ENCODE measurements around the gene NMU. TPM values are rescaled to one million over a fixed set of nuclear protein-coding genes. Genes with fewer than 3 reads are reported as not detected.
"Not testable (repeated sequence)": the region's sequence is repeated elsewhere in the genome, so short reads cannot be mapped to it uniquely, and the experiment has no call there.

The NMU gene
- total and polyA plus RNA-seq, 2 experiments from 2014 or later, result 40.2 to 96.3 TPM

DNA sequence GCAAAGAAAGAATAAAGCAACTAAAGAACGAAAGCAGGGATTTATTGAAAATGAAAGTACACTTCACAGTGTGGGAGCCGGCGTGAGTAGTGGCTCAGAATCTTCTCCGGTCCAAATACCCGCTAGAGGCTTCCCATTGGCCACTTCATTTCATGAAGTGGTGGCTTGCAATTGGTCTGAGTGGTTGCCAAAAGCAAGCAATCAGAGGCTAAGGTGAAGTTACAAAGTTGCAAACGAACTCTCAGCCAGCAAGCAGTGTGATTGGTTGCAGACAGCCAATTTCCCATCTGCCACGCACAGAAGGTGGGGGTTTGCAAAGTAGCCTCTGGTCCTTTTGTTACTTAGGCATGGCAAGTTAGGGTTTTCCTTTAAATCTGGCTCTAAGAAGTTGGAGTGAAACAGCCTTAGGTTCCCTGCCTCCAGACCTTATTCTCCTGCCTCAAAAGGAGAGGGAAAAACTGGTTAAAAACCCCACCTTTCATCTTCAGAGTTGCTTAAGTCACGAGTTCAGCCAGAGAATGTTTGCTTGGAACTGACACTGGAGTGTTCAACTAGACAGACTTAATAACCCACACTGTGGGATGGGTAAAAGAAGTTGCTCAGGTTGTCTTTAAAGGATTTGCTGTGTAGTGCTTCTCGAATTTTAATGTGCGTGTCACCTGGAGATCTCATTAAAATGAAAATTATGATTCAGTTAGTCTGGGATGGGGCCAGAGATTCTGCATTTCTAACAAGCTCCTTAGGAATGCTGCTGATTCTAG lies 82.5 kb downstream of the NMU start (continued):
- TF ChIP-seq, protein P1, sequence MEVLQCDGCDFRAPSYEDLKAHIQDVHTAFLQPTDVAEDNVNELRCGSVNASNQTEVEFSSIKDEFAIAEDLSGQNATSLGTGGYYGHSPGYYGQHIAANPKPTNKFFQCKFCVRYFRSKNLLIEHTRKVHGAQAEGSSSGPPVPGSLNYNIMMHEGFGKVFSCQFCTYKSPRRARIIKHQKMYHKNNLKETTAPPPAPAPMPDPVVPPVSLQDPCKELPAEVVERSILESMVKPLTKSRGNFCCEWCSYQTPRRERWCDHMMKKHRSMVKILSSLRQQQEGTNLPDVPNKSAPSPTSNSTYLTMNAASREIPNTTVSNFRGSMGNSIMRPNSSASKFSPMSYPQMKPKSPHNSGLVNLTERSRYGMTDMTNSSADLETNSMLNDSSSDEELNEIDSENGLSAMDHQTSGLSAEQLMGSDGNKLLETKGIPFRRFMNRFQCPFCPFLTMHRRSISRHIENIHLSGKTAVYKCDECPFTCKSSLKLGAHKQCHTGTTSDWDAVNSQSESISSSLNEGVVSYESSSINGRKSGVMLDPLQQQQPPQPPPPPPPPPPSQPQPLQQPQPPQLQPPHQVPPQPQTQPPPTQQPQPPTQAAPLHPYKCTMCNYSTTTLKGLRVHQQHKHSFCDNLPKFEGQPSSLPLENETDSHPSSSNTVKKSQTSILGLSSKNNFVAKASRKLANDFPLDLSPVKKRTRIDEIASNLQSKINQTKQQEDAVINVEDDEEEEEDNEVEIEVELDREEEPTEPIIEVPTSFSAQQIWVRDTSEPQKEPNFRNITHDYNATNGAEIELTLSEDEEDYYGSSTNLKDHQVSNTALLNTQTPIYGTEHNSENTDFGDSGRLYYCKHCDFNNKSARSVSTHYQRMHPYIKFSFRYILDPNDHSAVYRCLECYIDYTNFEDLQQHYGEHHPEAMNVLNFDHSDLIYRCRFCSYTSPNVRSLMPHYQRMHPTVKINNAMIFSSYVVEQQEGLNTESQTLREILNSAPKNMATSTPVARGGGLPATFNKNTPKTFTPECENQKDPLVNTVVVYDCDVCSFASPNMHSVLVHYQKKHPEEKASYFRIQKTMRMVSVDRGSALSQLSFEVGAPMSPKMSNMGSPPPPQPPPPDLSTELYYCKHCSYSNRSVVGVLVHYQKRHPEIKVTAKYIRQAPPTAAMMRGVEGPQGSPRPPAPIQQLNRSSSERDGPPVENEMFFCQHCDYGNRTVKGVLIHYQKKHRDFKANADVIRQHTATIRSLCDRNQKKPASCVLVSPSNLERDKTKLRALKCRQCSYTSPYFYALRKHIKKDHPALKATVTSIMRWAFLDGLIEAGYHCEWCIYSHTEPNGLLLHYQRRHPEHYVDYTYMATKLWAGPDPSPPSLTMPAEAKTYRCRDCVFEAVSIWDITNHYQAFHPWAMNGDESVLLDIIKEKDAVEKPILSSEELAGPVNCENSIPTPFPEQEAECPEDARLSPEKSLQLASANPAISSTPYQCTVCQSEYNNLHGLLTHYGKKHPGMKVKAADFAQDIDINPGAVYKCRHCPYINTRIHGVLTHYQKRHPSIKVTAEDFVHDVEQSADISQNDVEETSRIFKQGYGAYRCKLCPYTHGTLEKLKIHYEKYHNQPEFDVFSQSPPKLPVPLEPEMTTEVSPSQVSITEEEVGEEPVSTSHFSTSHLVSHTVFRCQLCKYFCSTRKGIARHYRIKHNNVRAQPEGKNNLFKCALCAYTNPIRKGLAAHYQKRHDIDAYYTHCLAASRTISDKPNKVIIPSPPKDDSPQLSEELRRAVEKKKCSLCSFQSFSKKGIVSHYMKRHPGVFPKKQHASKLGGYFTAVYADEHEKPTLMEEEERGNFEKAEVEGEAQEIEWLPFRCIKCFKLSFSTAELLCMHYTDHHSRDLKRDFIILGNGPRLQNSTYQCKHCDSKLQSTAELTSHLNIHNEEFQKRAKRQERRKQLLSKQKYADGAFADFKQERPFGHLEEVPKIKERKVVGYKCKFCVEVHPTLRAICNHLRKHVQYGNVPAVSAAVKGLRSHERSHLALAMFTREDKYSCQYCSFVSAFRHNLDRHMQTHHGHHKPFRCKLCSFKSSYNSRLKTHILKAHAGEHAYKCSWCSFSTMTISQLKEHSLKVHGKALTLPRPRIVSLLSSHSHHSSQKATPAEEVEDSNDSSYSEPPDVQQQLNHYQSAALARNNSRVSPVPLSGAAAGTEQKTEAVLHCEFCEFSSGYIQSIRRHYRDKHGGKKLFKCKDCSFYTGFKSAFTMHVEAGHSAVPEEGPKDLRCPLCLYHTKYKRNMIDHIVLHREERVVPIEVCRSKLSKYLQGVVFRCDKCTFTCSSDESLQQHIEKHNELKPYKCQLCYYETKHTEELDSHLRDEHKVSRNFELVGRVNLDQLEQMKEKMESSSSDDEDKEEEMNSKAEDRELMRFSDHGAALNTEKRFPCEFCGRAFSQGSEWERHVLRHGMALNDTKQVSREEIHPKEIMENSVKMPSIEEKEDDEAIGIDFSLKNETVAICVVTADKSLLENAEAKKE (CRISPR knock-in tag; IDR thresholded peaks at IDR 0.05), result no peak
- TF ChIP-seq CREB1 (CRISPR knock-in tag; IDR thresholded peaks at IDR 0.05; ENCODE audit: low read depth) (no peak), EZH2phosphoT487 (IDR thresholded peaks at IDR 0.05; ENCODE audit: unreplicated experiment) (no peak), NANOG (IDR thresholded peaks at IDR 0.05; ENCODE audit: borderline replicate concordance) (no peak), EZH2 (IDR thresholded peaks at IDR 0.05; ENCODE audit: low read depth, unreplicated experiment) (no peak)
- TF ChIP-seq, protein P2, sequence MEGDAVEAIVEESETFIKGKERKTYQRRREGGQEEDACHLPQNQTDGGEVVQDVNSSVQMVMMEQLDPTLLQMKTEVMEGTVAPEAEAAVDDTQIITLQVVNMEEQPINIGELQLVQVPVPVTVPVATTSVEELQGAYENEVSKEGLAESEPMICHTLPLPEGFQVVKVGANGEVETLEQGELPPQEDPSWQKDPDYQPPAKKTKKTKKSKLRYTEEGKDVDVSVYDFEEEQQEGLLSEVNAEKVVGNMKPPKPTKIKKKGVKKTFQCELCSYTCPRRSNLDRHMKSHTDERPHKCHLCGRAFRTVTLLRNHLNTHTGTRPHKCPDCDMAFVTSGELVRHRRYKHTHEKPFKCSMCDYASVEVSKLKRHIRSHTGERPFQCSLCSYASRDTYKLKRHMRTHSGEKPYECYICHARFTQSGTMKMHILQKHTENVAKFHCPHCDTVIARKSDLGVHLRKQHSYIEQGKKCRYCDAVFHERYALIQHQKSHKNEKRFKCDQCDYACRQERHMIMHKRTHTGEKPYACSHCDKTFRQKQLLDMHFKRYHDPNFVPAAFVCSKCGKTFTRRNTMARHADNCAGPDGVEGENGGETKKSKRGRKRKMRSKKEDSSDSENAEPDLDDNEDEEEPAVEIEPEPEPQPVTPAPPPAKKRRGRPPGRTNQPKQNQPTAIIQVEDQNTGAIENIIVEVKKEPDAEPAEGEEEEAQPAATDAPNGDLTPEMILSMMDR (conservative IDR thresholded peaks at IDR 0.05; ENCODE audit: low read depth in 2 of 2), result no peak

DNA sequence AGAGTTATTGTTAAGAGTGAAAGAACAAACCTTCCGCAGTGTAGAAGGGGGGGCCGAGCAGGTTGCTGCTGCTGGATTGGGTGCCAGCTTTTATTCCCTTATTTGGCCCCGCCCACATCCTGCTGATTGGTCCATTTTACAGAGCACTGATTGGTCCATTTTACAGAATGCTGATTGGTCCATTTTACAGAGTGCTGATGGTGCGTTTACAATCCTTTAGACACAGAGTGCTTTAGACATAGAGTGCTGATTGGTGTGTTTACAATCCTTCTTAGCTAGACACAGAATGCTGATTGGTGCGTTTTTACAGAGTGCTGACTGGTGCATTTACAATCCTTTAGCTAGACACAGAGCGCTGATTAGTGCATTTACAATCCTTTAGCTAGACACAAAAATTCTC lies 84.1 kb downstream of the NMU start:
- not testable (repeated sequence) for DNase-seq (ENCODE audit: low spot score); ATAC-seq; H3K9me3 Mint-ChIP-seq; H2AFZ ChIP-seq; H3K36me3 Mint-ChIP-seq (ENCODE audit: low read depth); H3K27me3 Mint-ChIP-seq (ENCODE audit: insufficient read depth, low read depth, poor library complexity); H3K27ac Mint-ChIP-seq; H3K27ac ChIP-seq (ENCODE audit: low read depth); H3K4me3 ChIP-seq; H3K27me3 ChIP-seq (ENCODE audit: insufficient read depth); H3K4me3 Mint-ChIP-seq; H3K79me2 ChIP-seq (replicated peaks; ENCODE audit: insufficient read depth); H3K36me3 ChIP-seq (ENCODE audit: insufficient read depth); H4K20me1 ChIP-seq (replicated peaks; ENCODE audit: insufficient read depth); H3K4me2 ChIP-seq; H3K9me2 ChIP-seq (ENCODE audit: insufficient read depth)
- peaks cover 12% of the 10 kb centered on the region for H3F3A ChIP-seq (replicated peaks; ENCODE audit: low read depth)
- peaks cover 23% of the 10 kb centered on the region for H3K4me1 ChIP-seq (ENCODE audit: insufficient read depth)
- H3K4me1 Mint-ChIP-seq, result peaks cover 31% of the 10 kb centered on the region

All from GM23338 (cell line).